Measurements from ENCODE around the gene TSSC4. TPM values are rescaled to one million over a fixed set of nuclear protein-coding genes. Genes with fewer than 3 reads are reported as not detected.

The TSSC4 gene
- total RNA-seq, result 55.9 and 60.8 TPM in 2 replicates

GRCh38 chr11:2400069-2400761, at the start of gene TSSC4:
Gene TSSC4 (plus strand): TSS chr11:2400750. CDS start chr11:2402634, 1,884 bp downstream.

GRCh38 chr11:2376751-2377451, 23.6 kb upstream of the TSSC4 start, which contains the start of gene CD81:
Gene CD81 (plus strand): TSS chr11:2377310. CDS start chr11:2377550, 240 bp downstream.

GRCh38 chr11:2443881-2444820, 43.6 kb downstream of the TSSC4 start, which contains the start of gene TRPM5:
Gene TRPM5 (minus strand): TSS chr11:2444514. CDS start chr11:2423036, 21,478 bp downstream.

GRCh38 chr11:2444821-2445745, 44.5 kb downstream of the TSSC4 start, which contains the start of gene KCNQ1:
Gene KCNQ1 (plus strand): TSS chr11:2445008. CDS start chr11:2445099, 91 bp downstream.

Other genes with a start within 250 kb of the TSSC4 start
- gene INS, start 239.5 kb upstream of the TSSC4 start, total RNA-seq, result not detected in 2 replicates
- gene TH, start 228.9 kb upstream of the TSSC4 start, total RNA-seq, result not detected in 2 replicates
- not detected in 2 replicates for gene ASCL2, start 130.2 kb upstream of the TSSC4 start, total RNA-seq
- gene C11orf21, start 98.8 kb upstream of the TSSC4 start, total RNA-seq, result not detected in 2 replicates
- gene TSPAN32, start 98.7 kb upstream of the TSSC4 start, total RNA-seq, result not detected in 2 replicates
- 172 and 595 TPM in 2 replicates for gene CD81, start 23.4 kb upstream of the TSSC4 start, total RNA-seq
- gene TRPM5, start 43.8 kb downstream of the TSSC4 start, total RNA-seq, result not detected in 2 replicates
- gene KCNQ1, start 44.3 kb downstream of the TSSC4 start, total RNA-seq, result 0.13 and 0.32 TPM in 2 replicates

Data from bladder microvascular endothelial cell (primary cell).